Lung microvascular endothelial cell (primary cell): ENCODE results near the gene SLC2A2. TPM values are rescaled to one million over a fixed set of nuclear protein-coding genes. Genes with fewer than 3 reads are reported as not detected.

Experiments
- total RNA-seq: library from RNA; depleted of rRNA; stranded (reverse); fragments of >200 nt; gene quantifications from 2 replicates; pipeline ENCODE4 v1.2.1, GENCODE V29; 2014

The SLC2A2 gene
- total RNA-seq, 1 donor from 2014 or later = not detected

Other genes starting within 250 kb of the SLC2A2 start
- gene RPL22L1, start 156.5 kb downstream of the SLC2A2 start, total RNA-seq = 11.9 and 36.4 TPM in 2 replicates
- gene EIF5A2, start 118.1 kb downstream of the SLC2A2 start, total RNA-seq = 4.1 and 4.6 TPM in 2 replicates